A673 (cell line): ENCODE data around the gene KRT71.

Experiments
- CTCF ChIP-seq: fragments of 300-800, 200-600 bp; sonication (generic); conservative IDR thresholded peaks from 2 replicates; pipeline ENCODE4 v1.5.1; 2017; ENCODE audit warnings: low read depth, mild to moderate bottlenecking, antibody characterized with exemption, low read length, moderate library complexity, mixed read lengths
- EZH2 ChIP-seq: fragments of 200-600 bp; sonication (generic); IDR thresholded peaks from 2 replicates; pipeline ENCODE4 v1.6.1; 2017; ENCODE audit warnings: borderline replicate concordance, low read depth, mild to moderate bottlenecking, mixed read lengths, antibody characterized with exemption, low read length; ENCODE audit not compliant: poor library complexity, severe bottlenecking

GRCh38 chr12:52568111-52568510 is 15.2 kb upstream of the KRT71 start:
- TF ChIP-seq CTCF (no peak), EZH2 (no peak)
